Islet precursor cell (in vitro differentiated cells): ENCODE measurements around the gene PTPRN2.

Experiments used
- DNase-seq: peaks from one replicate; pipeline ENCODE4 v3.0.0-alpha.2; 2018

Gene PTPRN2

GRCh38 chr7:157813741-157814661 is 773.6 kb downstream of the PTPRN2 start:
- no peak for DNase-seq

GRCh38 chr7:157813053-157813452 is 774.6 kb downstream of the PTPRN2 start:
- no peak for DNase-seq

- no peak for DNase-seq
These were observed 775.7 kb downstream of the PTPRN2 start for GRCh38 chr7:157811946-157812345.

GRCh38 chr7:157809863-157810851 is 777.5 kb downstream of the PTPRN2 start:
- no peak for DNase-seq

GRCh38 chr7:157809154-157809862 is 778.3 kb downstream of the PTPRN2 start:
- no peak for DNase-seq

GRCh38 chr7:157808042-157808441 is 779.6 kb downstream of the PTPRN2 start:
- DNase-seq: no peak

GRCh38 chr7:157807510-157807909 is 780.1 kb downstream of the PTPRN2 start:
- DNase-seq: no peak

- no peak for DNase-seq
These were observed 780.9 kb downstream of the PTPRN2 start for GRCh38 chr7:157806711-157807110.

GRCh38 chr7:157805713-157806112 is 781.9 kb downstream of the PTPRN2 start:
- no peak for DNase-seq

- no peak for DNase-seq
These were observed 783.7 kb downstream of the PTPRN2 start for GRCh38 chr7:157803906-157804305.

GRCh38 chr7:157801971-157802675 is 785.5 kb downstream of the PTPRN2 start:
- no peak for DNase-seq

GRCh38 chr7:157801113-157801512 is 786.5 kb downstream of the PTPRN2 start:
- no peak for DNase-seq

- no peak for DNase-seq
These were observed 787.3 kb downstream of the PTPRN2 start for GRCh38 chr7:157800281-157800680.

GRCh38 chr7:157799076-157799685 is 788.4 kb downstream of the PTPRN2 start:
- DNase-seq: no peak

GRCh38 chr7:157797361-157797760 is 790.3 kb downstream of the PTPRN2 start:
- DNase-seq: peak; percentile 78

- no peak for DNase-seq
These were observed 790.8 kb downstream of the PTPRN2 start for GRCh38 chr7:157796846-157797245.

- DNase-seq: no peak
These were observed 792.0 kb downstream of the PTPRN2 start for GRCh38 chr7:157795643-157796042.

- DNase-seq: no peak
These were observed 792.4 kb downstream of the PTPRN2 start for GRCh38 chr7:157795199-157795598.

- DNase-seq: no peak
These were observed 792.9 kb downstream of the PTPRN2 start for GRCh38 chr7:157794746-157795065.

- no peak for DNase-seq
These were observed 793.5 kb downstream of the PTPRN2 start for GRCh38 chr7:157793973-157794745.

- DNase-seq: no peak
These were observed 794.6 kb downstream of the PTPRN2 start for GRCh38 chr7:157793087-157793353.
